H1 (cell line): ENCODE data around the gene PPA2. TPM values are rescaled to one million over a fixed set of nuclear protein-coding genes. Genes with fewer than 3 reads are reported as not detected.

Source experiments
- CTCF ChIA-PET: fragments of 300-600 bp; sonication (Branson Sonifier 250); formaldehyde crosslinking; loops from one replicate; lab custom pipeline; 2021; ENCODE audit not compliant: partially characterized antibody; lab: Charles Lee
- POLR2A ChIA-PET: fragments of 300-600 bp; sonication (Branson Sonifier 250); formaldehyde crosslinking; loops from one replicate; lab custom pipeline; 2021; ENCODE audit warnings: inconsistent platforms; ENCODE audit not compliant: partially characterized antibody; lab: Charles Lee
- DNase-seq, 2 experiments: peaks; one replicate each; pipeline versions ENCODE4 v3.0.0 to v3.0.0-alpha.2; 2010 to 2022; ENCODE audit warnings: low spot score in 2 of 2, low read depth in 1 of 2, mixed read lengths in 1 of 2
- FAIRE-seq: peaks from 2 replicates; lab custom pipeline; 2011; peaks lifted over from hg19 to GRCh38; lab: Jason Lieb, UNC
- H2AFZ ChIP-seq: 2 replicates; pipeline ENCODE4 v1.8.1; 2012; ENCODE audit warnings: low read length, inconsistent platforms
- H2AK5ac ChIP-seq: 2 replicates; pipeline ENCODE4 v1.6.1; 2013; ENCODE audit warnings: low read depth, low read length
- H2BK120ac ChIP-seq: replicated peaks from 2 replicates; pipeline ENCODE3; 2013; ENCODE audit warnings: low read depth, low read length, inconsistent platforms
- H2BK12ac ChIP-seq: 2 replicates; pipeline ENCODE4 v1.6.1; 2013; ENCODE audit warnings: low read depth, low read length
- H2BK15ac ChIP-seq: 2 replicates; pipeline ENCODE4 v1.6.1; 2013; ENCODE audit warnings: low read length
- H2BK20ac ChIP-seq: 2 replicates; pipeline ENCODE4 v1.6.1; 2013; ENCODE audit warnings: low read length
- H2BK5ac ChIP-seq: 2 replicates; pipeline ENCODE4 v1.6.1; 2013; ENCODE audit warnings: low read depth, low read length
- H3K14ac ChIP-seq: 2 replicates; pipeline ENCODE4 v1.6.1; 2013; ENCODE audit warnings: inconsistent platforms; ENCODE audit not compliant: insufficient read length
- H3K18ac ChIP-seq: 2 replicates; pipeline ENCODE4 v1.6.1; 2013; ENCODE audit warnings: low read length; ENCODE audit errors: extremely low read depth
- H3K23ac ChIP-seq: 2 replicates; pipeline ENCODE4 v1.6.1; 2013; ENCODE audit warnings: inconsistent platforms; ENCODE audit not compliant: insufficient read length
- H3K23me2 ChIP-seq: 2 replicates; pipeline ENCODE4 v1.6.1; 2013; ENCODE audit warnings: low read depth, low read length
- H3K27ac ChIP-seq: 2 replicates; pipeline ENCODE4 v1.6.1; 2011; ENCODE audit warnings: low read depth, low read length, inconsistent platforms
- H3K27me3 ChIP-seq, 4 experiments: replicated peaks in 1 of 4; 1 replicate in 1 of 4; 2 replicates in 3 of 4; pipeline versions ENCODE4 v1.6.1 to v1.8.1; 2011 to 2013; ENCODE audit warnings: low read length in 3 of 4, mild to moderate bottlenecking in 3 of 4, inconsistent platforms in 2 of 4, mixed read lengths in 2 of 4, moderate library complexity in 1 of 4; ENCODE audit not compliant: control insufficient read depth in 3 of 4, insufficient read depth in 3 of 4; ENCODE audit errors: extremely low read depth in 1 of 4
- H3K36me3 ChIP-seq, 4 experiments: 2 replicates each; pipeline versions ENCODE4 v1.6.1 to v1.8.1; 2011 to 2013; ENCODE audit warnings: mild to moderate bottlenecking in 4 of 4, low read length in 3 of 4, moderate library complexity in 2 of 4, control low read depth in 1 of 4, inconsistent platforms in 1 of 4; ENCODE audit not compliant: insufficient read depth in 4 of 4, control insufficient read depth in 2 of 4
- H3K4ac ChIP-seq: replicated peaks from 2 replicates; pipeline ENCODE3; 2013; ENCODE audit warnings: low read length, low read depth, mixed read lengths, inconsistent platforms; ENCODE audit not compliant: insufficient read length
- H3K4me1 ChIP-seq, 4 experiments: replicated peaks in 1 of 4; 1 replicate in 1 of 4; 2 replicates in 3 of 4; pipeline versions ENCODE4 v1.6.1 to v1.8.1; 2011 to 2013; ENCODE audit warnings: low read length in 3 of 4, inconsistent platforms in 2 of 4, mixed read lengths in 1 of 4; ENCODE audit not compliant: insufficient read depth in 4 of 4, control insufficient read depth in 3 of 4
- H3K4me2 ChIP-seq, 2 experiments: 2 replicates each; pipeline versions ENCODE4 v1.6.1 to v1.8.1; 2011 to 2013; ENCODE audit warnings: low read depth in 2 of 2, low read length in 2 of 2, control low read depth in 1 of 2, inconsistent platforms in 1 of 2, mild to moderate bottlenecking in 1 of 2; ENCODE audit not compliant: insufficient read depth in 1 of 2
- H3K4me3 ChIP-seq, 4 experiments: fragments of 200-600, 300-600 bp in 1 of 4; sonication (generic), shearing (Covaris generic), sonication (Bioruptor Twin) in 1 of 4; 2 replicates each; pipeline versions ENCODE4 v1.5.1 to v1.8.1; 2011 to 2016; ENCODE audit warnings: low read length in 4 of 4, low read depth in 3 of 4, control low read depth in 2 of 4, inconsistent platforms in 2 of 4, mild to moderate bottlenecking in 2 of 4, mixed read lengths in 1 of 4, moderate library complexity in 1 of 4; ENCODE audit not compliant: insufficient read depth in 2 of 4; ENCODE audit errors: extremely low read depth in 1 of 4
- H3K56ac ChIP-seq: replicated peaks from 2 replicates; pipeline ENCODE3; 2013; ENCODE audit warnings: low read depth, mild to moderate bottlenecking, mixed read lengths, low read length, inconsistent platforms; ENCODE audit not compliant: insufficient read length
- H3K79me1 ChIP-seq: 2 replicates; pipeline ENCODE4 v1.6.1; 2013; ENCODE audit warnings: low read depth, low read length, control low read depth
- H3K79me2 ChIP-seq, 2 experiments: 2 replicates each; pipeline versions ENCODE4 v1.6.1 to v1.8.1; 2012 to 2013; ENCODE audit warnings: low read length in 2 of 2, mild to moderate bottlenecking in 2 of 2, inconsistent platforms in 1 of 2; ENCODE audit not compliant: insufficient read depth in 2 of 2, control insufficient read depth in 1 of 2
- H3K9ac ChIP-seq, 4 experiments: replicated peaks in 1 of 4; 1 replicate in 1 of 4; 2 replicates in 3 of 4; pipeline versions ENCODE4 v1.6.1 to v1.8.1; 2011 to 2013; ENCODE audit warnings: low read depth in 3 of 4, low read length in 3 of 4, control low read depth in 2 of 4, mild to moderate bottlenecking in 2 of 4, moderate library complexity in 2 of 4, inconsistent platforms in 1 of 4; ENCODE audit errors: extremely low read depth in 1 of 4
- H3K9me3 ChIP-seq, 2 experiments: 2 replicates each; pipeline versions ENCODE4 v1.6.1 to v1.8.1; 2012 to 2013; ENCODE audit warnings: mild to moderate bottlenecking in 2 of 2, moderate library complexity in 2 of 2, control low read depth in 1 of 2, inconsistent platforms in 1 of 2, low read depth in 1 of 2, low read length in 1 of 2, mixed read lengths in 1 of 2; ENCODE audit not compliant: insufficient read depth in 2 of 2
- H4K20me1 ChIP-seq, 2 experiments: replicated peaks in 1 of 2; 2 replicates each; pipeline versions ENCODE3 to v1.8.1; 2011 to 2013; ENCODE audit warnings: inconsistent platforms in 2 of 2, low read length in 2 of 2, mild to moderate bottlenecking in 1 of 2; ENCODE audit not compliant: insufficient read depth in 2 of 2, control insufficient read depth in 1 of 2
- H4K5ac ChIP-seq: 2 replicates; pipeline ENCODE4 v1.6.1; 2013; ENCODE audit warnings: low read length, low read depth, mixed read lengths, inconsistent platforms; ENCODE audit not compliant: insufficient read length
- H4K8ac ChIP-seq: 2 replicates; pipeline ENCODE4 v1.8.0; 2013; ENCODE audit warnings: mild to moderate bottlenecking, moderate library complexity, low read length, inconsistent platforms; ENCODE audit not compliant: insufficient read depth; ENCODE audit errors: extremely low read depth
- H4K91ac ChIP-seq: replicated peaks from 2 replicates; pipeline ENCODE3; 2013; ENCODE audit warnings: low read length, mixed read lengths, inconsistent platforms; ENCODE audit not compliant: insufficient read length
- WGBS, 2 experiments: shearing (Covaris generic) in 1 of 2; methylation state at CpG; one replicate each; pipeline versions ENCODE4 v1.1.6 to v1.1.7; 2013 to 2015; ENCODE audit warnings: low lambda C conversion rate in 2 of 2, mixed read lengths in 2 of 2, inconsistent platforms in 1 of 2, low coverage in 1 of 2, missing lambda C conversion rate in 1 of 2; ENCODE audit not compliant: insufficient replicate concordance in 2 of 2, insufficient coverage in 1 of 2, insufficient read length in 1 of 2; ENCODE audit errors: extremely low coverage in 1 of 2, missing lambda C conversion rate in 1 of 2; 5-methylcytosine and 5-hydroxymethylcytosine counted together
- polyA plus RNA-seq, 7 experiments: library from polyadenylated mRNA; depleted of rRNA in 3 of 7; stranded (reverse) in 5 of 7; unstranded in 2 of 7; fragments of >200 nt in 5 of 7; fragments of 200-250 nt in 2 of 7; gene quantifications; 1 replicate in 5 of 7; 2 replicates in 1 of 7; 4 replicates in 1 of 7; pipeline versions ENCODE4 v1.2.1 to v1.2.3, GENCODE V29; 2011 to 2013; ENCODE audit warnings: missing spikeins in 2 of 7, mixed read lengths in 2 of 7
- total RNA-seq: library from RNA; stranded (reverse); fragmentation: NEBNext Ultra II Directional; extraction: Animal tissue kit (Norgen Biotek cat#: 25700); gene quantifications from 2 replicates; pipeline ENCODE4 v1.2.1, GENCODE V29; 2021

PPA2 gene
- total and polyA plus RNA-seq, 2 of the 8 experiments (the other 6 are each of a cell fraction or from before 2014, with no cell fraction given) = 24.9 to 62.7 TPM

DNA sequence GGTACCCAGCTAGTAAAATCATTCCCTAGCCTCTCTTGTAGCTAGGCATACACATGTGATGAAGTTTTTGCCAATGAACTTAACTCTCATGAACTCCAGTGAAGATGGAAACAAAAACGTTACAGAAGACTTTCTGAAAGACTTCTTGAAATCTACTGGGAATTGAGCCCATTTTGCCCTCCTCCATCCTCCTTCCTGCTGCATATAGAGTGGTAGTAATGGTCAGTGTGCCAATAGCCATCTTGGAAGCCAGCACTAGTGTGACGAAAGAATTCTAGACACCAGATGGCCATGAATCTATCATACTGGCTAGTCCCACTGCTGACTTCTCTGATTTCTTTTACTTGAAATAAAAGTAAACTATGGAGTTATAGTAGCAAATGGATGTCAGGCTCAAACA, 30.9 kb upstream of the PPA2 start:
- Histone ChIP-seq H3K27me3 (no peaks in the 10 kb centered on the region), H3K4me2 (no peak overlapping the region), H4K20me1 (no peaks in the 10 kb centered on the region), H3K4me1 (no peaks in the 10 kb centered on the region), H4K5ac (no peak overlapping the region), H2BK15ac (no peak overlapping the region), H2AFZ (no peak overlapping the region), H3K36me3 (no peaks in the 10 kb centered on the region), H3K79me2 (no peaks in the 10 kb centered on the region), H2BK120ac (no peak overlapping the region), H3K9ac (no peak overlapping the region), H2BK5ac (no peak overlapping the region), H2AK5ac (no peak overlapping the region), H3K23ac (no peak overlapping the region), H3K27ac (no peak overlapping the region), H3K4ac (no peak overlapping the region), H3K4me3 (no peak overlapping the region), H4K8ac (no peak overlapping the region), H3K9me3 (peaks cover 0 to 7% of the 10 kb centered on the region in 2 experiments; a peak in 1 of 4 replicates), H2BK12ac (no peak overlapping the region), H3K14ac (no peak overlapping the region), H3K23me2 (no peaks in the 10 kb centered on the region; the same call in 1 of the 2 replicates), H3K56ac (no peak overlapping the region), H4K91ac (no peak overlapping the region), H3K18ac (no peak overlapping the region), H3K79me1 (no peaks in the 10 kb centered on the region), H2BK20ac (no peak overlapping the region)
- POLR2A ChIA-PET = no interaction called here
- FAIRE-seq (no peak), DNase-seq (no peak)
- 80% methylated on average over 2 of the region's 2 CpGs; no CpG with 5 or more reads in 1 of the 2 experiments for WGBS, 2 experiments
- CTCF ChIA-PET = interaction anchor here (0.9 to 2.1 kb wide), 3 partner anchors 31 to 161 kb away, joined by 3 to 5 read pairs (median 5); partner anchors contain the start of gene PPA2
